T-helper 1 cell treated with Interleukin-12 subunit alpha and Interleukin-12 subunit beta and Interleukin-4 antibody, amounts not matched to agents 30 ng/mL and 1 ng/mL, for 36 hours (primary cell): Measurements from ENCODE around the gene ZNF175. TPM values are rescaled to one million over a fixed set of nuclear protein-coding genes. Genes with fewer than 3 reads are reported as not detected.

Source experiments
- intact Hi-C: fragments of 100-400 bp; cut with micrococcal nuclease; formaldehyde crosslinking; loops from one replicate; pipeline ENCODE4 v1.15.1; 2024
- total RNA-seq: library from RNA; stranded (reverse); gene quantifications from 2 replicates; pipeline ENCODE4 v1.2.3, GENCODE V29; 2022

Gene ZNF175
- total RNA-seq, 1 donor from 2014 or later, result 8.3 TPM

GRCh38 chr19:51626675-51627074, 55.6 kb downstream of the ZNF175 start:
- intact Hi-C loops, result no loop called here

DNA sequence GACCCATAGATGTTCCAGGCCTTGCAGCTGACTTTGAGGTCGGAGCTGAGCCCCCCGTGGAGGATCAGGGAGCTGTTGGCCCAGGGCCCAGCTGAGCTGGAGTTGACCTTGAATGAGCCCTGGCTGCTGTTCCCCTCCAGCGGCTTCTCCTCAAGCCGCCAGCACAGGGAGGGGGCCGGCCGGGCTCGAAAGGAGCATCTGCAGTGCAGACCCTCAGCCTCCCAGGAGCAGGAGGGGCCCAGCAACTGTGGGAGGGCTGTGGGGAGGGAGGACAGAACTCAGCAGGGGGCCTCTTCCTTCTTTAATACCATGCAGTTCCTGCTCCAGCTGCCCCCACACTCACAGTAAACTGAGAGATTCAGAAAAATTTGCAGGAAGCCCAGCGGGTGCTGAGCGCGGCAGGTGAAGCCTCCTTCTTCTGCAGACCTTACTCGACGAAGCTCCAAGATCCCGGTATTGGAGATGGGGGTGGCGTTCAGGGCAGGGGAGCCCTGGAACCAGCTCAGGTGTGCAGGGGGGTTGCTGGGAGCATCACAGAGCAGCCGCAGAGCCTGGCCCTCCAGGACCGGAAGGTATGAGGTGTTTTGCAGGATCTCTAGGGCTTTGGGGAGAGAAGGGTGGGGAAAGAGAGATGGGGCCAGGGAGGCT, 56.5 kb downstream of the ZNF175 start:
- intact Hi-C loops, result no loop called here

DNA sequence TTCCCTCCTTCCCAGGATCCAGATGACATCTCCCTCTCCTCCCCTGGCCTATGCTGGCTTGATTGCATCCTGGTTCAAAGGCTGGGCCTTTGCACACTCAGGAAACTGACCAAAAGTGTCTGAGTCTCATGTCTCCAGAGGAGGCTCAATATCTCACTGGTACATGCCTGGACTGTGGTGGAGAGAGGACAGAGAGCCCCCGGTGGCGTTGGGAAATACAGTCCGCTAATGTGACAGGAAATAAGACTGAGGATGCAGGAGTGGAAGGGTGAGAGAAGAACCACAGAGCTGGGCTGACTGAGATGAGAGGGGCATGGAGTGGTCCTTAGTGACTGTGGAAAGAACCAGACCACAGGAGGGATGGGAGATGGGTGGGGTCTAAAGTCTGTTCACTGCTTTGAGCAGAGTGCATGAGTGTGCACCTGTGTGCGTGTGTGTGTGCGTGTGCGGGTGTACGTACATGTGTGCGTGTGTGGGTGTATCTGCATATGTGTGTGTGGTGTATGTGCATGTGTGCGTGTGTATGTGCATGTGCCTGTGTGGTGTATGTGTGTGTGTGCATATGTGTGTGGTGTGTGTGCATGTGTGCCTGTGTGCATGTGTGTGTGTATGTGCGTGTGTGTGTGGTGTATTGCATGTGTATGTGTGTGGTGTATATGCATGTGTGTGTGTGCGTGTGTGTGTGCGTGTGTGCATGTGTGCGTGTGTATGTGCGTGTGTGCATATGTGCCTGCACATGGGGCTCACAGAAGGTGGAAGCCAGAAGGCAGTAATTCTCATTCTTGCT, 57.3 kb downstream of the ZNF175 start:
- intact Hi-C loops, result no loop called here

GRCh38 chr19:51630315-51630714, 59.2 kb downstream of the ZNF175 start, which contains the start of gene SIGLEC5:
Gene SIGLEC5, minus strand, starts transcription at chr19:51630401. Its CDS starts 66 bp downstream, at chr19:51630335.
- intact Hi-C loops, result loop anchor here (2.0 kb wide), 1 partner anchor 14 kb away; no protein-coding TSS in a partner anchor

GRCh38 chr19:51632126-51632525, 61.0 kb downstream of the ZNF175 start:
- intact Hi-C loops, result no loop called here

DNA sequence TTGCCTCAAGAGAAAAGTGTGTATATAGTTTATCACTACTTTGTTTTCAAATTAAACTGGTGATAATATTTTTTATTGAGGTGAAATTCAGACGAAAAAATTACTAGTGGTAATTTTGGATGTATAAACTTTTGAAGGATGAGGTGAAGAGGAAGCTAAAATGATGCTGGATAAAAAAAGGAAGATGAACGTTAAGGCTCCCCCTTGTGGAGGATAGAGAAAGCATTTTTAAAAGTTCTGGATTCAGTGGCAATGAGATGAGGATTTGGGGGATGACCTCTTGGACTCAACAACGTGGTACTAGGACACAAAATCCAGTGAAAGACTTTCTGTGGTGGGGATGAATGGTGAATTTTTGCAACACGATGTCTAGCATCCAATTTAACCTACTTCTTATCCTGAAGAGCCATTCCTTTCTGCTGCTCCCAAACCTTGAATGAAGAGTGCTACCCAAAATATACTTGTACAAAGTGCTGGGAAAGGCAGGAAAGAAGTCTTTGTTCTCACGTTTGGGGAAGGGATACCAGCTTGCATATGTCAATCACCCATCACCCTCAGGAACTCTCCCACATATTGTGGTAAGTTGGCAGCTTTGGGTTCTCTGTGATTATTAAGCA, 66.4 kb downstream of the ZNF175 start:
- intact Hi-C loops, result loop anchor here (1.0 kb wide), 1 partner anchor 164 kb away; no protein-coding TSS in a partner anchor

DNA sequence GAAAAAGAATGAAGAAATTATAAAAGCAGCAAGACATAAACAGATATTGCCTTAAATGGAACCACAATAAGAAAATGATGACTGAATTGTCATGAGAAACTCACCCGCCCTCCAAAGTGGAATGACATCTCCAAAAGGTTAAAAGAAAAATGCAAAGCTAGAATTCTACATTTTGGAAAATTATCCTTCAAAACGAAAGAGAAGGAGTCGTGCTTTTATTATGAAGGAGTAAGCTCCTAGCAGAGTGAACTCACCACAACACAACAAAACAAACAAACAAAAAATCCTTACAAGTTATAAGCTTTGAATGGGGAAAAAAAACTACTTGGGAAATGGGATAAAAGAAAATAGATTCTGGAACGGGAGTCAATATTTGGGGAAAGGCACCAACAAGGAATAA, 68.8 kb downstream of the ZNF175 start:
- intact Hi-C loops, result loop anchor here (1.0 kb wide), 1 partner anchor 220 kb away; no protein-coding TSS in a partner anchor

- intact Hi-C loops, result no loop called here
These were observed 69.3 kb downstream of the ZNF175 start for GRCh38 chr19:51640386-51640785.

- intact Hi-C loops, result no loop called here
These were observed 70.6 kb downstream of the ZNF175 start for GRCh38 chr19:51641648-51642047.

Other genes with a start within 250 kb of the ZNF175 start
- 1.0 and 1.2 TPM in 2 replicates for gene VSIG10L, start 229.1 kb upstream of the ZNF175 start, total RNA-seq
- gene ETFB, start 204.9 kb upstream of the ZNF175 start, total RNA-seq, result 69.6 and 72.2 TPM in 2 replicates
- gene CLDND2, start 202.3 kb upstream of the ZNF175 start, total RNA-seq, result 6.0 and 6.6 TPM in 2 replicates
- 129 and 133 TPM in 2 replicates for gene NKG7, start 198.6 kb upstream of the ZNF175 start, total RNA-seq
- gene LIM2, start 183.3 kb upstream of the ZNF175 start, total RNA-seq, result not detected in 2 replicates
- 0.15 and 0.27 TPM in 2 replicates for gene C19orf84, start 180.7 kb upstream of the ZNF175 start, total RNA-seq
- 1.3 and 1.4 TPM in 2 replicates for gene SIGLEC10, start 153.6 kb upstream of the ZNF175 start, total RNA-seq
- not detected in 2 replicates for gene SIGLEC8, start 112.8 kb upstream of the ZNF175 start, total RNA-seq
- gene CEACAM18, start 92.7 kb upstream of the ZNF175 start, total RNA-seq, result not detected in 2 replicates
- gene SIGLEC12, start 69.5 kb upstream of the ZNF175 start, total RNA-seq, result 0.15 TPM in 1 of 2 replicates, not detected in the other
- 0.34 and 2.9 TPM in 2 replicates for gene SIGLEC6, start 39.6 kb upstream of the ZNF175 start, total RNA-seq
- gene SIGLEC5, start 59.1 kb downstream of the ZNF175 start, total RNA-seq, result not detected in 2 replicates
- not detected in 2 replicates for gene SIGLEC14, start 75.5 kb downstream of the ZNF175 start, total RNA-seq
- 6.4 and 8.7 TPM in 2 replicates for gene SPACA6, start 122.0 kb downstream of the ZNF175 start, total RNA-seq
- not detected in 2 replicates for gene HAS1, start 152.7 kb downstream of the ZNF175 start, total RNA-seq
- gene FPR1, start 180.6 kb downstream of the ZNF175 start, total RNA-seq, result not detected in 2 replicates
- not detected in 2 replicates for gene FPR2, start 189.9 kb downstream of the ZNF175 start, total RNA-seq
- not detected in 2 replicates for gene FPR3, start 223.9 kb downstream of the ZNF175 start, total RNA-seq